IPS-NIHi11 (cell line): ENCODE data around the gene RIMBP2.
A peak's percentile ranks its signal among the peaks of the same experiment; 100 is the strongest.

Source experiments
- DNase-seq: peaks from one replicate; pipeline ENCODE4 v3.0.0; 2012; ENCODE audit warnings: mixed read lengths, low spot score

The RIMBP2 gene

GRCh38 chr12:130504840-130505175, 211.3 kb downstream of the RIMBP2 start:
- DNase-seq: no peak

DNA sequence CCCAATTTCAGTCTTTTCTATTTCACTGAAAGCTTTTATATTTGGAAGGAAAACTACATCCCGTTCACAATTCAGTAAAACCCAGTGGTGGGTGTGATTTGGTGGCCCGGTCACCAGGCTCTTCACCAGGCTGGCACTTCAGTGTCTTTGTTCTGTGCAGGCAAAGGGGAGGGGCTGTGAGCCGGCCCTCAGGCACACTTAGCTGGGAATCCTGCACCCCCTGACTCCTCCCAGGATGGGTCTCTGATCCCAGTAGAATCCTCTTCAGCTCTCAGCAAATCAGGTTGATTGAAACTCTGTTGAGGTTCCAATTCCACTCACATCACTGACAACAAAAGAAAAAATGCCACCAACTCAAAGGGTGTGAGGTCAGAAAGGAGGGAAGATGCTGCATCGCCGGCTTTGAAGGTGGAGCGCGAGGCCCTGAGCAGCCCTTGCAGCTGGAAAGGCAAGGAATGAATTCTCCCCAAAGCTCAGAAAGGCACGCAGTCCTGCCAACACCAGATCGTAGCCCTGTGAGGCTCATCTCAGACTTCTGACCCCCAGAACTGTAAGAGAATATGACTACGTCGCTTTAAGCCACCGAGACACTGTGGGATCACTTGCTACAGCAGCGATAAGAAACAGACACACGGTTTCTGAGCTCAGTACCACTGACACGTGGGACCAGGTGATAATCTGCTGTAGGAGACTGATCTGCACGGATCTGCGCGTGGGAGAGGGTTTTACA, 211.8 kb downstream of the RIMBP2 start:
- DNase-seq: peak; percentile 33

DNA sequence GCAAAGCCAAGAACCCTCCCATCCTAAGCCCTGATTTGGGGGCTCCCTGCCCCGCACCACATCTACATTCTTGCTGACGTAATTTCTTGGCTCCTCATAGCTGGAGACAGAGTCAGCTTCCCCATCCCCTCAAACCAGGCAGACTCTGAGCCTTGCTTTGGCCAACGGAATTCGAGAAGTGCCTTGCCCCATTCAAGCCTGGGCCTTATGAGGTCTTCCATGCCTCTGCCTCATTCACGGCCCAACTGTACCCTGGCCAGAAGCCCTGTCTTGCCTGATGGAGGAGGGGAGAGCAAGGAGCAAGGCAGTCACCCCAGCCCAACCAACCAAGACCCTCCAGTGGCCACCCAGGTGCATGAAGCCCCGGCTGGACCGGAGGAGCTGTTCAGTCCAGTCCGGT, 214.3 kb downstream of the RIMBP2 start:
- no peak for DNase-seq

GRCh38 chr12:130500835-130501330, 215.2 kb downstream of the RIMBP2 start:
- no peak for DNase-seq

- DNase-seq: no peak
Measured at GRCh38 chr12:130499474-130499873, 216.6 kb downstream of the RIMBP2 start.

DNA sequence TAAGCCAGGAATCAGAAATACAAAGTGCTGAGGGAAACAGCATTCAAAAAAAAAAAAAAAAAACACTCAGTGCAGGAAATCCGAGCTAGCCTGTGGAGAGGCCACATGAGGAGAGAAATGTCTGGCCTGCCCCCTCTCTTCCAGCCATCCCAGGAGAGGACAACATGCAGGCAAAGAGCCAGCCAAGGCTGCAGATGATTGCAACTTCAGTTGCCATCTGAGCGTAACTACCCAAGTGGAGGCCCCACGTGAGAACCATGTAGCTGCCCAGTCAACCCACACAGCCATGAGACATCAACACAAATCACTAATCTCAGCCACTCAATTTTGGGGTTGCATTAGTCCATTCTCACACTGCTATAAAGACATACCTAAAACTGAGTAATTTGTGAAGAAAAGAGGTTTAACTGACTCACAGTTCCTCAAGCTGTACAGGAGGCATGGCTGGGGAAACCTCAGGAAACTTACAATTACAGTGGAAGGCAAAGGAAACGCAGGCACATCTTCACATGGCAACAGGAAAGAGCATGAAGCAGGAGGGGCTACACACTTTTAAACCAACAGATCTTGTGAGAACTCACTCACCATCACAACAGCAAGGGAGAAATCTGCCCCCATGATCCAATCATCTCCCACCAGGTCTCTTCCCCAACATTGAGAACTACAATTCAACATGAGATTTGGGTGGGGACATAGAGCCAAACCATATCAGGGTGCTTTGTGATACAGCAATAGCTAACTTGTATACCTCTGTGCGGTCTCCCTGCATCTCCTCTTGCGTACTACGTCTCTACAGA, 217.3 kb downstream of the RIMBP2 start:
- no peak for DNase-seq

GRCh38 chr12:130497991-130498390, 218.1 kb downstream of the RIMBP2 start:
- DNase-seq: no peak

GRCh38 chr12:130497321-130497720, 218.8 kb downstream of the RIMBP2 start:
- no peak for DNase-seq

GRCh38 chr12:130496516-130497120, 219.5 kb downstream of the RIMBP2 start:
- DNase-seq: no peak

GRCh38 chr12:130495156-130495555, 220.9 kb downstream of the RIMBP2 start:
- no peak for DNase-seq

DNA sequence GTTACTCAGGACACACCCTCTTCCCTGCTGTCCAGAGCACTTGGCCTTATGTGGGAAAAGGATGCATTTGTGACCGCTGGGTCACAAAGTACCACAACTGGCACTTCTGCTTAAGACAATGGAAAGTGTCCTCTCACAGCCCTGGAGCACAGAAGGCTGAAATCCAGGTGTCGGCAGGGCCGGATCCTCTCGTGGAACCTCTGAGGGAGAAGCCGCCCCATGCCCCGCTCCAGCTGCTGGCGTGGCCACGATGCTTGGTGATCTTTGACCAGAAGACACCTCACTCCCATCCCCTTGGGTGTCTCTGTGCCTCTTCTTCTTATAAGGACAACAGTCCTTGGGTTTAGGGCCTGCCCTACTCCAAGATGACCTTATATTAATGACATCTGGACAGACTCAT, 221.4 kb downstream of the RIMBP2 start:
- no peak for DNase-seq

- no peak for DNase-seq
Measured at GRCh38 chr12:130493951-130494350, 222.1 kb downstream of the RIMBP2 start.

DNA sequence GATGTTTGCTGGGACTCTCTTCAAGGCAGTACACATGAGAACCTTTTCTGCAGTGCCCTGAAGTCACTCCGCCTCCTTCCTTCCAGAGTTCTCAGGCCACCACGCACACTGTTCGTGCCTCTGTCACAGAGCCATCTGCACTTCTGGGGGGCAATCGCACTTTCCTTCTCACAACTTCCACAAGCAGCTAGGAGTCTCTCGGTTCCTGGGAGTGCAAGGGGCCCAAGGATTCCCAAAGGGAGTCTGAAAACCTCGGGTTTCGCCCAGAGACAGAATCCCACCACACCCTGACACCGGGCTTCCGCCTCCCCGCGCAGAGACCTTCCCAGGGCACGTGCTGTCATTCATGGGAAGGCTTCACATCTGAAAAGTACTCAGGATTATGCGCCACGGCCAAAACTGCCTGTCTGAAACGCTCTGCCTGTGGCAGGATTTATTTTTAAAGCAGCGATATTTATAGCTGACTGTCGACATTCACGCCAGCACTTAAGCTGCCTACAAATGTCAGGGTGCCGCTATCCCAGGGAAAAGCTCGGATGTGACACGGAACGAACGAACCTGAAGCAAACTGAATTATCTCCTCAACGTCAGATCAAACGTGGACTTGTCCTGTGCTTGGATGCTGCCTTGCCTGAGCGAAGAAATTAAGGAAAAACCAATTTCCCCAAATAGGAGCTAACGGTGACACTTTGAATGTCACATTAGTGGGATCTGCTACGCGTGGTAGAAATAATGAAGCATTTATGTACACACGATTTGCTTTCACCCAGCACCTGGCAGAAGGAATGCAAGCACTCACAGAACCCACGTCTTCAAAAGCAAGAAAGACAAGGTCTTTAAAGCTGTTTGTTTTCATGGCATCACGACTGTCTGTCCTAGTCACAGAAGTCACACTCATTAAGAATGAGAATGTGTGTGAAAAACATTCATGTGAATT, 224.4 kb downstream of the RIMBP2 start:
- no peak for DNase-seq

GRCh38 chr12:130490674-130491073, 225.4 kb downstream of the RIMBP2 start:
- no peak for DNase-seq

DNA sequence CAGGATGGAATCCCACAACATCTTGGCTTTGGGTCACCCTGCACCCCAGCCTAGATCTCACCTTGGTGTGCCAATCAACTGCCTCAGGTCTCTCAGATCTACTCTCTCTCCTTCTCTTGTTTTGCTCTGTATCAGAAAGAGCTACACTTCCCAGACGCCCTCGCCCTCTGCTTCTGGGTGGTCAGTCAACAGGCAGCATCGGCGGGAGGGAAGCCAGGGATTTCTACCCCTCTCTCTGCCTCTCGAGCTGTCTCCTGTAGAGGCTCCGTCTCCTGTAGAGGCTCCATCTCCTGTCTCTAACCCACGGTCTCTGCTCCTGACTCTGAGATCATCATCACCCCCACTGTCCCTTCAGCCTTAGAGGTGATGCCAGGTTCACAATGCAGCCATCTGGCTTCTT, 226.8 kb downstream of the RIMBP2 start:
- DNase-seq: no peak

DNA sequence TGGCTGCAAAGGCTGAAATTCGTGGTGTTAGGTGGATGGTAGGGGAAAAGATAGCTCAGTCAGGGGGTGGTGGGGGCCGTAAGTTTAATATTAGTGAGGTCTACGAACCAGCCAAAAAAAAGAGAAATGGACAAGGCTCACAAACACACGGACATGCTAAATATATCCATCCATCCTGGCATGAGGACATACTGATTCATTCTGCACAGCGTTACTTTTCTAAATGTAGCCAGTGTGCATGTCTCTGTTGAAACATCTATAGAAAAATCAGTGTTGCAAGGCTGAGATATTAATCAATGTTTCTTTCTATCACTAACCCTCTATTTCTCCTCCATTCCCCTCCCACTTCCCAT, 227.8 kb downstream of the RIMBP2 start:
- no peak for DNase-seq

DNA sequence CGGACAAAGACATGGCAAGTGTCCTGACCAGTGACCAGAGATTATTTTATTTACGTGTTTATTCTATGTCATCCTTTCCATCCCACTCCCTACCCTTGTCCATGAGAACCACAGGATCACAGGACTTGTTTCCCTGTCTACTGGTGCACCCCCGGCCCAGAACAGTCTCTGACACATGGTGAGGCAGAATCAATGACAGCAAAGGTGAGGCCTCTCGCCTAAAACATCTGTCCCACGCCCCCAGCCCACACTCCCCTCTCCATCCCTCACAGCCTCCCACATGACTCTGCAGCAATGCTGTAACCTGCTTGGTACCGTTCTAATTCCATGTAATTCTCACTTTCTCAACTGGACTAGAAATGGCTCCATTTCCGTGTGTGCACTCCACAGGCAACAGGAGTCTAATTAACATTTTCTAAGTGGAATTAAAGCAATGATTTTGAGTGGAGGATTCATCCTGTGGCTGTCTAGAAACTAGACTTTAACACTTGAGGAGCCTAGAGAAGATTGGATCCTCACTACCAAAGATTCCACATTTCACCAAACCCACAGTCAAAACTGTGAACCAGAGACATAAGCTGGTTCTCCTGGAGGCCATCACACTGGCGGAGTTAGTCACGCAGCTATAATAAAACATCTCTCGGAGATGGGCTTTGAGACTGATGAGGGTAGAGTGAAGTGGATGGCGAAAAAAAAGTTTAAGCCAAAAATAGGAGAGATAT, 228.3 kb downstream of the RIMBP2 start:
- no peak for DNase-seq

DNA sequence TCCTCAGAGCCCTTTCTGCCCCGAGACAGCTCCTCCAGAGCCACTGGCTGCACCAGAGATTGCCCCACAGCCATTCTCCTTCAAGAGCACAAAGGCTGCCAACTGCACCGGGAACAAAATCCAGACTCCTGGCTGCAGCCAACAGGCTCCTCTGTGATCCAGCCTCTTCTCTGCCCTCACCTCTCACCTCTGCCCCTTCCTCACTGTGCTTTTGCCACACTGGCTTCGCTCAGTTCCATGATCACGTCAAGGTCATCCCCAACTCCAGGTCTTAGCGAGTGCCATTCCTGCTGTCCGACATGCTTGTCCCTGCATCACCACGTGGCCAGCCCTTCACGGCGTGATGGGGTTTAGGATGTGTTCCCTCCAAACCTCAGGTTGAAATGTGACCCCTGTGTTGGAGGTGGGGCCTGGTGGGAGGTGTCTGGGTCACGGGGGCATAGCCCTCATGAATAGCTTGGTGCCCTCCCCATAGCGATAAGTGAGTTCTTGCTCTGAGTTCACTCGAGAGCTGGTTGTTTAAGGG, 229.1 kb downstream of the RIMBP2 start:
- no peak for DNase-seq

- no peak for DNase-seq
Measured at GRCh38 chr12:130486146-130486435, 230.0 kb downstream of the RIMBP2 start.

DNA sequence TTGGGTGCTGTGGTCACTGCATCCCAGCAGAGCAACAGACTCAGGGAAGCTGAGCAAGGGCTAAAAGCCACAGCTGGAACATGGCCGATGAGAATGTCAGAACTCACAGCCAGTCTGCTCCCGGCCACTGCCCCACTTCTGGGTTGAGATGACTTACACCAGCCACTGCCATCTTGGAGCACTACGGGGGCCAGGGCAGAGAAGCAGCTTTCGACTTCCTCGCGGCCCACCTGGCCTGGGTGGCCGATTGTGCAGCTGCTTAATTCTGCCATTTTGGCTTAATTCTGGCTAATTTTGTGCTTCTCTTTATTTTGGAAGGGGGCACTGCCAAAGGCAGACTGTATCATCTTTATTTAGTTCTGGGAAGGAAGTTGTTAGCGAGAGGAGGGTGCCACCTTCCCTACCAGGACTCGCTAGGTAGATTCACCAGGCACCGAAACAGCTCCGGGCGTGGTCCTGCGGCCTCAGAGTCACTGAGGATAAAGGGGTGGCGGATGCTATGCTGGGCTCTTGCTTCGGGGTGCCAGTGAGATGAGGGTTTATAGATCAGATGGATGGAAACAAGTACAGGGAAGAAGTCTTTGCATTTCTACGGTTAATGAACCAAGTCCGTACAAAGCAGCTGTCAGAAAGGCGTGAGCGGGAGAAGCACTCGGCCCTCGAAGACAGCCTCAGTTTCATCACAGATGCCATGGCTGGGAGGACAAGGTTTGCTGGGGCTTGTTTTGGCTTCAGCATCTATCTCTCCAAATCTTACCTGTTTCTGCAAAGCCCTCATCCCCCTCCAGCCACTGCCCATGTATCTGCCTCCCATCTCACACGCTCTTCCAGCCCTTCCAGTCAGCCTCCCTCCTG, 230.6 kb downstream of the RIMBP2 start:
- DNase-seq: no peak
